Testis (tissue), 3 donors: ENCODE data around the gene CIITA. TPM values are rescaled to one million over a fixed set of nuclear protein-coding genes. Genes with fewer than 3 reads are reported as not detected.

Source experiments
- DNase-seq: peaks from one replicate; pipeline ENCODE4 v3.0.0-alpha.2; 2019
- H3K27ac ChIP-seq, 2 donors: fragments of 200-600 bp; sonication (generic); one replicate each; pipeline ENCODE4 v1.5.1; 2019
- H3K27me3 ChIP-seq: fragments of 200-600 bp; sonication (generic); one replicate; pipeline ENCODE4 v1.5.1; 2019
- H3K36me3 ChIP-seq: fragments of 200-600 bp; sonication (generic); one replicate; pipeline ENCODE4 v1.5.1; 2017; ENCODE audit warnings: low read depth; ENCODE audit errors: missing control alignments
- H3K4me1 ChIP-seq: fragments of 200-600 bp; sonication (generic); one replicate; pipeline ENCODE4 v1.5.1; 2019
- H3K4me3 ChIP-seq, 2 donors: fragments of 200-600 bp; sonication (generic); one replicate each; pipeline ENCODE4 v1.5.1; 2017 to 2019
- H3K9me3 ChIP-seq: fragments of 200-600 bp; sonication (generic); one replicate; pipeline ENCODE4 v1.5.1; 2017
- CTCF ChIP-seq, 3 experiments: fragments of 450-650 bp in 2 of 3; fragments of 200-600 bp in 1 of 3; sonication (generic) in 1 of 3; IDR thresholded peaks; one replicate each; pipeline ENCODE4 v1.5.1; 2016 to 2019; ENCODE audit warnings: antibody characterized with exemption in 3 of 3, mild to moderate bottlenecking in 2 of 3, moderate library complexity in 1 of 3
- POLR2A ChIP-seq: fragments of 450-650 bp; IDR thresholded peaks from one replicate; pipeline ENCODE4 v1.6.1; 2017; ENCODE audit warnings: antibody characterized with exemption, mild to moderate bottlenecking, moderate library complexity
- WGBS, 2 donors: methylation state at CpG; one replicate each; pipeline ENCODE4 v1.1.5; 2018; 5-methylcytosine and 5-hydroxymethylcytosine counted together
- intact Hi-C: fragments of 100-400 bp; cut with DNase I; formaldehyde crosslinking; loops from one replicate; pipeline ENCODE4 v1.15.1; 2023; ENCODE audit warnings: low total_unique reads
- polyA plus RNA-seq: library from polyadenylated mRNA; stranded (reverse); fragments of 350-450 nt; fragmentation: Illumina TruSeq; extraction: RNeasy Lipid Tissue Mini Kit (QIAGEN cat#74804); gene quantifications from one replicate; pipeline ENCODE4 v1.2.3, GENCODE V29; 2014; ENCODE audit warnings: low read depth, low replicate concordance; ENCODE audit not compliant: insufficient read depth
- total RNA-seq, 2 donors: library from RNA; depleted of rRNA; stranded (reverse); fragments of >200 nt; gene quantifications; one replicate each; pipeline ENCODE4 v1.2.3, GENCODE V29; 2016

Gene CIITA
- total and polyA plus RNA-seq, 3 donors from 2014 or later = 6.3 to 16.0 (median 9.5) TPM

DNA sequence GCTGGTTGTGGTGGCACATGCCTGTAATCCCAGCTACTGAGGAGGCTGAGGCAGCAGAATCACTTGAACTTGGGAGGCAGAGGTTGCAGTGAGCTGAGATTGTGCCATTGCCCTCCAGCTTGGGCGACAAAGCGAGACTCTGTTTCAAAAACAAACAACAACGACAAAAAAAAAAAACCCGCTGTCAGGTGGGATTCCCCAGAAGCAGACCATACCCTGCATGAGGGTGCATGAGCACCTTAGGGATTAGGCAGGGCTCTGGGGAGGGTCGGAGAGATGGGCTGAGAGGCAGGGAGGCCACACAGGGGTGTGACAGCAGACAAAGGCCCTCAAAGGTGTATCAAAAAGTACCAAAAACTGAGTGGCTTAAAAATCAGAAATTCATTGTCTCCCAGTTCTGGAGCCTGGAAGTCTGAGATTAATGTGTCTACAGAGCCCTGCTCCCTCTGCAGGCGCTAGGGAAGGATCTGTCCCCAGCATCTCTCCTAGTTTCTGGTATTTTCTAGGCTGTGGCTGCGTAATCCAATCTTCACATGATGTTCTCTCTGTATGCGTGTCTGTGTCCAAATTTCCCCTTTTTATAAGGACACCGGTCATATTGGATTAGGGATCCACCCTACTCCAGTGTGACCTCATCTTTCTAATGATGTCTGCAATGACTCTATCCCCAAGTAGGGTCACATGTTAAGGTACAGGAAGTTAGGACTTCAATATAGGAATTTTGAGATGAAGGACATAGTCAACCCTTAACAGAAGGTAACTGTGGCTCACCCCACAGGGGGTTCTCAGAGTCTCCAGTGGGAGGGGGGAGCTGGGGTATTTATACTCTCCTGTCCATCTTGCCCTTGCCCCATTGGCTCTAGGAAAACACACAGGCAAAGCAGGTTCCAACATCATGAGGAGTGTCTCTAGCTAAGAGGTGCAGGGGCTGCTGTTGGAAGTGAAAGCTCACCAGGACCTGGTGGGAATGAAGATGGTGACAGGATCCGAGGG lies 44.8 kb upstream of the CIITA start:
- intact Hi-C loops = no loop called here
- TF ChIP-seq CTCF (IDR thresholded peaks at IDR 0.05) (no peak), POLR2A (no peak)
- DNase-seq = no peak
- WGBS, 2 donors = 79 to 86% methylated on average over 10 of the region's 10 CpGs
- H3K36me3 ChIP-seq = no peaks in the 10 kb centered on the region
- no peak overlapping the region for H3K4me3 ChIP-seq
- no peak overlapping the region for H3K27ac ChIP-seq
- peaks cover 27% of the 10 kb centered on the region for H3K4me1 ChIP-seq
- H3K27me3 ChIP-seq = no peaks in the 10 kb centered on the region
- no peaks in the 10 kb centered on the region for H3K9me3 ChIP-seq

- Histone ChIP-seq H3K4me1 (peaks cover 16% of the 10 kb centered on the region), H3K27ac (no peak overlapping the region), H3K4me3 (no peak overlapping the region), H3K27me3 (no peaks in the 10 kb centered on the region), H3K9me3 (no peaks in the 10 kb centered on the region), H3K36me3 (no peaks in the 10 kb centered on the region)
- WGBS, 2 donors = 92 to 98% methylated on average over 3 to 5 of the region's 5 CpGs
- TF ChIP-seq POLR2A = no peak
- no peak for TF ChIP-seq CTCF (IDR thresholded peaks at IDR 0.05)
- intact Hi-C loops = no loop called here
- no peak for DNase-seq
Observed at GRCh38 chr16:10833271-10833670, 43.7 kb upstream of the CIITA start.

GRCh38 chr16:10834130-10834529 lies 42.9 kb upstream of the CIITA start:
- intact Hi-C loops = no loop called here
- WGBS, 2 donors = 90 to 93% methylated on average over 10 of the region's 10 CpGs

DNA sequence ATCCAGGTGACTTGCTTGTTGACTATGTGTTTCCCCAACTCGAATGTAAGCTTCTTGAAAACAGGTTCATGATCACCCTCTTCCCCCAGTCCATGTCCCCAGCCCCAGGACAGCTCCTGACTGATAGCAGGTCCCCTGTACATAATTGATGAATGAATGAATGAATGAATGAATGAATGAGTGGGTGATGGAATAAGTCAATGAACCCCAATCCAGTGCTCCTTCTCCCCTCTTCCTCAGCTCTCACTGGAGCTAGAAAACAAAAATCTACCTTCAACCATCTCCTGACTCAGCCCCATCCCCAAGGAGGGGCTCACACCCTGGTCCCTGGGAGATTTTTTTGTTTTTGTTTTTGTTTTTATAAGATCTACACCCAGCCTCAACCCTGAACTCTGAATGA lies 42.2 kb upstream of the CIITA start:
- intact Hi-C loops = no loop called here
- H3K36me3 ChIP-seq = no peaks in the 10 kb centered on the region
- no peak overlapping the region for H3K4me3 ChIP-seq
- DNase-seq = no peak
- H3K4me1 ChIP-seq = peaks cover 3% of the 10 kb centered on the region
- TF ChIP-seq CTCF (IDR thresholded peaks at IDR 0.05) (no peak), POLR2A (no peak)
- H3K27ac ChIP-seq = no peak overlapping the region
- no peaks in the 10 kb centered on the region for H3K27me3 ChIP-seq
- no peaks in the 10 kb centered on the region for H3K9me3 ChIP-seq
- WGBS, 2 donors = 92 to 96% methylated on average over 1 of the region's 1 CpG

More at GRCh38 chr16:10834130-10834529, 42.9 kb upstream of the CIITA start:
- Histone ChIP-seq H3K27me3 (no peaks in the 10 kb centered on the region), H3K4me1 (peaks cover 8% of the 10 kb centered on the region), H3K4me3 (no peak overlapping the region), H3K9me3 (no peaks in the 10 kb centered on the region), H3K36me3 (no peaks in the 10 kb centered on the region), H3K27ac (no peak overlapping the region)
- TF ChIP-seq POLR2A = no peak
- TF ChIP-seq CTCF (IDR thresholded peaks at IDR 0.05) = no peak
- no peak for DNase-seq
